Adrenal gland (tissue), 12 donors: Measurements from ENCODE around the gene FCGR3B. TPM values are rescaled to one million over a fixed set of nuclear protein-coding genes. Genes with fewer than 3 reads are reported as not detected.
"Not testable (repeated sequence)": the region's sequence is repeated elsewhere in the genome, so short reads cannot be mapped to it uniquely, and the experiment has no call there.

Source experiments
- DNase-seq, 7 donors: peaks; one replicate each; pipeline ENCODE4 v3.0.0-alpha.2; 2019 to 2020
- H3K27ac ChIP-seq, 5 donors: fragments of 200-600 bp; sonication (generic) in 4 of 5; 1 replicate in 3 of 5; 2 replicates in 2 of 5; pipeline versions ENCODE4 v1.5.1 to v1.8.0; 2016 to 2020; ENCODE audit warnings: mild to moderate bottlenecking in 1 of 5
- H3K27me3 ChIP-seq: fragments of 200-600 bp; 2 replicates; pipeline ENCODE4 v1.8.0; 2021
- H3K36me3 ChIP-seq, 2 donors: fragments of 200-600 bp; replicated peaks in 1 of 2; 1 replicate in 1 of 2; 2 replicates in 1 of 2; pipeline versions ENCODE4 v1.5.1 to v1.8.0; 2018 to 2022
- H3K4me1 ChIP-seq, 2 donors: fragments of 200-600 bp; replicated peaks in 1 of 2; 1 replicate in 1 of 2; 2 replicates in 1 of 2; pipeline versions ENCODE4 v1.5.1 to v1.8.0; 2018 to 2021
- H3K4me3 ChIP-seq, 4 donors: fragments of 200-600 bp; sonication (generic) in 3 of 4; one replicate each; pipeline ENCODE4 v1.5.1; 2016 to 2018
- H3K9me3 ChIP-seq, 3 donors: fragments of 200-600 bp; sonication (generic) in 1 of 3; replicated peaks in 1 of 3; 1 replicate in 2 of 3; 2 replicates in 1 of 3; pipeline versions ENCODE4 v1.5.1 to v1.8.0; 2016 to 2021
- POLR2A ChIP-seq, 2 donors: fragments of 450-650 bp; IDR thresholded peaks; one replicate each; pipeline ENCODE4 v1.6.1; 2017; ENCODE audit warnings: antibody characterized with exemption in 2 of 2, mild to moderate bottlenecking in 2 of 2, moderate library complexity in 1 of 2
- WGBS, 4 donors: extraction: QIAGEN DNeasy Blood & Tissue Kit in 2 of 4; methylation state at CpG; one replicate each; pipeline versions ENCODE4 v1.1.5 to v1.1.7; 2013 to 2017; 5-methylcytosine and 5-hydroxymethylcytosine counted together
- intact Hi-C, 2 donors: fragments of 100-400 bp; cut with DNase I; formaldehyde crosslinking; loops; one replicate each; pipeline versions ENCODE4 v1.14.1 to v1.15.0; 2022 to 2023
- polyA plus RNA-seq, 3 donors: library from polyadenylated mRNA; stranded (reverse); fragments of 200-250 nt in 2 of 3; fragments of 350-450 nt in 1 of 3; fragmentation: Illumina TruSeq in 1 of 3; extraction: RNeasy Lipid Tissue Mini Kit (QIAGEN cat#74804) in 1 of 3; gene quantifications; one replicate each; pipeline ENCODE4 v1.2.3, GENCODE V29; 2013 to 2014
- total RNA-seq, 9 donors: library from RNA; depleted of rRNA in 4 of 9; stranded (reverse); fragments of >200 nt in 4 of 9; fragments of 120-200 nt in 1 of 9; fragmentation: NEBNext Ultra II Directional in 1 of 9; extraction: Animal tissue kit (Norgen Biotek cat#: 25700) in 1 of 9; gene quantifications; one replicate each; pipeline versions ENCODE4 v1.1.0 to v1.2.4, GENCODE V29; 2013 to 2023
- donor health status: healthy with polysubstance abuse.
- donor health status: Bipolar disorder and iron deficiency.
- donor health status: DM: yes; HTN: yes; CAD: no.
- donor health status: DM: no; HTN: no; CAD: no.
- donor health status: DM: no; HTN: no; CAD: no.
- donor health status: DM: yes; HTN: yes; CAD: no.

The FCGR3B gene
- total and polyA plus RNA-seq, 12 donors: 0.17 to 17.1 (median 5.8) TPM

GRCh38 chr1:161612322-161613141 lies 18.4 kb downstream of the FCGR3B start:
- WGBS, 4 donors: 0 to 6% (median 4%) methylated on average over 10 to 49 of the region's 51 CpGs
- intact Hi-C loops, H3K4me1 ChIP-seq, H3K36me3 ChIP-seq, H3K9me3 ChIP-seq, H3K27me3 ChIP-seq: not testable (repeated sequence)
- DNase-seq: peak; percentile 85 to 95 (median 91)
- Histone ChIP-seq H3K4me3 (peak overlapping the region in 2 of 4 donors; percentile 34 to 48), H3K27ac (peak overlapping the region in 4 of 5 donors; percentile 13 to 82 (median 76))
- TF ChIP-seq POLR2A (IDR thresholded peaks at IDR 0.05): peak in 1 of 2 donors; percentile 11

DNA sequence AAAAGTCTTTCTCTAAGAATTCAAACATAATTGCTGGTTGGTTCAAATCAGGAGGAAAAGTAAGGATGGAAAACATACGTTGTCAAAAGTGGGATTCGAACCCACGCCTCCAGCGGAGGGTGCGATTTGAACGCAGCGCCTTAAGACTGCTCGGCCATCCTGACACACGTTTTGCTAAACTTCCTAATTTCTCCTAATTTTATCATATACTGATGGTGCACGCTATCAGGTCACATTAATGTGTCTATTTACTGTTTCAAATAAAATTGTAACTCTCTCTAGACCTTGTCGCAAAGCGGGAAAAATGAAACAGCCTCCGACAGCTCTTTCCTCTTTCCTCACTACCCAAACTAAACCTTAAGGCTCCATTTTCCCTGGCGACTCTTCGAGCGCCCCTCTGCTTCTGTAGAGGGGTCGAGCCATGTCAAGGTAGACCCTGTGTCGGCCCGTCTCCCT lies 19.1 kb downstream of the FCGR3B start:
- H3K4me1 ChIP-seq, H3K36me3 ChIP-seq, H3K9me3 ChIP-seq, intact Hi-C loops, H3K27me3 ChIP-seq: not testable (repeated sequence)
- H3K27ac ChIP-seq: peak overlapping the region in 4 of 5 donors; percentile 13 to 82 (median 76)
- H3K4me3 ChIP-seq: peak overlapping the region in 2 of 4 donors; percentile 34 to 48
- WGBS, 4 donors: 2 to 3% (median 2%) methylated on average over 16 to 17 of the region's 19 CpGs
- DNase-seq: peak in 5 of 7 donors; percentile 24 to 44 (median 39)

- H3K27me3 ChIP-seq, H3K9me3 ChIP-seq, intact Hi-C loops, H3K4me3 ChIP-seq, H3K4me1 ChIP-seq, H3K36me3 ChIP-seq, H3K27ac ChIP-seq: not testable (repeated sequence)
- 18 to 21% (median 20%) methylated on average over 4 of the region's 4 CpGs for WGBS, 4 donors
- peak in 6 of 7 donors; percentile 41 to 64 (median 51) for DNase-seq
Measured at GRCh38 chr1:161610198-161610597, 20.8 kb downstream of the FCGR3B start.

DNA sequence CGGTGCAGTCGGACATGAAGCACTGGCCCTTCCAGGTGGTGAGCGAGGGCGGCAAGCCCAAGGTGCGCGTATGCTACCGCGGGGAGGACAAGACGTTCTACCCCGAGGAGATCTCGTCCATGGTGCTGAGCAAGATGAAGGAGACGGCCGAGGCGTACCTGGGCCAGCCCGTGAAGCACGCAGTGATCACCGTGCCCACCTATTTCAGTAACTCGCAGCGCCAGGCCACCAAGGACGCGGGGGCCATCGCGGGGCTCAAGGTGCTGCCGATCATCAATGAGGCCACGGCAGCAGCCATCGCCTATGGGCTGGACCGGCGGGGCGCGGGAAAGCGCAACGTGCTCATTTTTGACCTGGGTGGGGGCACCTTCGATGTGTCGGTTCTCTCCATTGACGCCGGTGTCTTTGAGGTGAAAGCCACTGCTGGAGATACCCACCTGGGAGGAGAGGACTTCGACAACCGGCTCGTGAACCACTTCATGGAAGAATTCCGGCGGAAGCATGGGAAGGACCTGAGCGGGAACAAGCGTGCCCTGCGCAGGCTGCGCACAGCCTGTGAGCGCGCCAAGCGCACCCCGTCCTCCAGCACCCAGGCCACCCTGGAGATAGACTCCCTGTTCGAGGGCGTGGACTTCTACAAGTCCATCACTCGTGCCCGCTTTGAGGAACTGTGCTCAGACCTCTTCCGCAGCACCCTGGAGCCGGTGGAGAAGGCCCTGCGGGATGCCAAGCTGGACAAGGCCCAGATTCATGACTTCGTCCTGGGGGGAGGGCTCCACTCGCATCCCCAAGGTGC lies 24.2 kb downstream of the FCGR3B start:
- intact Hi-C loops, H3K27me3 ChIP-seq, H3K9me3 ChIP-seq, H3K4me3 ChIP-seq, DNase-seq, H3K27ac ChIP-seq, H3K36me3 ChIP-seq, H3K4me1 ChIP-seq: not testable (repeated sequence)
- 84 to 96% (median 91%) methylated on average over 3 to 53 of the region's 58 CpGs for WGBS, 4 donors

GRCh38 chr1:161605762-161606540 lies 25.0 kb downstream of the FCGR3B start:
- WGBS, 4 donors: 15 to 43% (median 21%) methylated on average over 24 to 56 of the region's 78 CpGs; no CpG with 5 or more reads in 1 of the 4 donors
- H3K4me3 ChIP-seq: peak overlapping the region in 1 of 4 donors; percentile 20
- H3K4me1 ChIP-seq, H3K36me3 ChIP-seq, intact Hi-C loops, H3K9me3 ChIP-seq, H3K27ac ChIP-seq, H3K27me3 ChIP-seq: not testable (repeated sequence)
- DNase-seq: peak; percentile 53 to 79 (median 68)

GRCh38 chr1:161605024-161605423 lies 26.0 kb downstream of the FCGR3B start:
- 92 to 98% (median 96%) methylated on average over 2 to 12 of the region's 12 CpGs for WGBS, 4 donors
- H3K27me3 ChIP-seq, H3K4me3 ChIP-seq, H3K9me3 ChIP-seq, H3K27ac ChIP-seq, DNase-seq, intact Hi-C loops, H3K4me1 ChIP-seq, H3K36me3 ChIP-seq: not testable (repeated sequence)

- DNase-seq, H3K36me3 ChIP-seq, H3K27ac ChIP-seq, H3K4me1 ChIP-seq, H3K9me3 ChIP-seq, H3K4me3 ChIP-seq, H3K27me3 ChIP-seq, intact Hi-C loops: not testable (repeated sequence)
- 74 to 95% (median 93%) methylated on average over 3 of the region's 3 CpGs for WGBS, 4 donors
Measured at GRCh38 chr1:161597077-161597476, 33.9 kb downstream of the FCGR3B start.

GRCh38 chr1:161595583-161595982 lies 35.4 kb downstream of the FCGR3B start:
- H3K9me3 ChIP-seq, H3K36me3 ChIP-seq, DNase-seq, H3K27ac ChIP-seq, H3K27me3 ChIP-seq, intact Hi-C loops, H3K4me3 ChIP-seq, H3K4me1 ChIP-seq: not testable (repeated sequence)
- WGBS, 4 donors: 80 to 85% (median 82%) methylated on average over 1 to 2 of the region's 2 CpGs

DNA sequence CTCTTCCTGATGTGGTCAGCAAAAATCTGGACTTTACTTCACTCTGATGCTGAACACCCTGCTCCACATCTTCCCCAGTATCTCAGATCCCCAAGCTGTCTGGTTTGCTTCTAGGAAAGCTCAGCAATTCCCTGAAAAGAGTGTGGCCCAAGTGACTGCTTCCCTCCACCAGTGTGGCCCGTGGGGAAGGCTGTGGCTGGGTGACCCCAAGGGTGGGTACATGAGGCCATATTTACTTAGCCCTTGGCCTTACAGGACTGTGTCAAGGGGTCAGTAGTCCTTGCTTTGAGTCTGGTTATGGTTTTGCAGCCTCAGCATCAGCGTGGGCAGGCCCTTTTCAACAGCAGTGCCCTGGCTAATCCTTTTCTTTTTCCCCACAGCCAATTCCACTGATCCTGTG lies 35.8 kb downstream of the FCGR3B start:
- peak overlapping the region in 1 of 5 donors; percentile 49 for H3K27ac ChIP-seq
- 20 to 100% (median 64%) methylated on average over 1 to 2 of the region's 2 CpGs for WGBS, 4 donors
- H3K4me1 ChIP-seq, H3K4me3 ChIP-seq, DNase-seq, intact Hi-C loops, H3K36me3 ChIP-seq, H3K27me3 ChIP-seq, H3K9me3 ChIP-seq: not testable (repeated sequence)

DNA sequence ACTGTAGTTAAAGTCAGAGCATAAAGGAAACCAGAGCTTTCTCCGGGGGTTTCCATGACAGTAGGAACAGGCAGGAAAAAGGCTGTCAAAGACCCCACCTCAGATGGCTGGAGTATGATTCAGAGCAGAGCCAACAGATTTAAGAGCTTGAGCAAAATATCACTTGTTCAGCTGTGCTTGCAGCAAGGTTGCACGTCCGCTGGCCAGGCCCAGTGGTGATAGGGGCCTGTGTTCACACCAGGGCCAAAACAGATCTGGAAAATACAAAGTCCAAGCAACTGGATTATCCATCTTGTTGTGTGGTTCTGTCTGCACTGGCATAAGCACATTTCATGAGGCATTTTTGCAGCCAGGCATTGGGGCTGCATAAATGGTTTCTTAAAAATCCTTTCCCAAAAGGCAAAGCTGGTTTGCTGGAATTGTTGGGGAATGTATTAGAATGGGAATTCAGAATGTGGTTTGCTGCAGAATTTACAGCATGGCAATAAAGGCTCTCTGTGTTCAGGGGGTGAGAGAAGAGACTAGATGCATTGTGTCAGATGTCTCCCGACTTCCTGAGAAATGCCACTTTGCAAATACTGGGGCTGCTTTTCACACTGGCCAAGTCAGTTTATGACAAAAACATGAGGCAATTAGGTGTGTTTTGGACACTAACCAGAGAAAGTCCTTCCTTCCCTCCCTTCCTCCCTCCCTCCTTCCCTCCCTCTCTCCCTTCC lies 36.5 kb downstream of the FCGR3B start:
- H3K4me1 ChIP-seq, intact Hi-C loops, DNase-seq, H3K36me3 ChIP-seq, H3K9me3 ChIP-seq, H3K4me3 ChIP-seq, H3K27ac ChIP-seq, H3K27me3 ChIP-seq: not testable (repeated sequence)
- 62 to 81% (median 70%) methylated on average over 1 to 4 of the region's 4 CpGs for WGBS, 4 donors
